SH-SY5Y (cell line): ENCODE results near the gene ITGB4.

Experiments used
- GATA2 ChIP-seq: IDR thresholded peaks from 2 replicates; pipeline ENCODE4 v1.6.1; 2011; ENCODE audit warnings: mild to moderate bottlenecking, low read depth, low read length
- GATA3 ChIP-seq: IDR thresholded peaks from 2 replicates; pipeline ENCODE4 v1.6.1; 2011; ENCODE audit warnings: low read depth, mild to moderate bottlenecking, low read length, moderate library complexity

DNA sequence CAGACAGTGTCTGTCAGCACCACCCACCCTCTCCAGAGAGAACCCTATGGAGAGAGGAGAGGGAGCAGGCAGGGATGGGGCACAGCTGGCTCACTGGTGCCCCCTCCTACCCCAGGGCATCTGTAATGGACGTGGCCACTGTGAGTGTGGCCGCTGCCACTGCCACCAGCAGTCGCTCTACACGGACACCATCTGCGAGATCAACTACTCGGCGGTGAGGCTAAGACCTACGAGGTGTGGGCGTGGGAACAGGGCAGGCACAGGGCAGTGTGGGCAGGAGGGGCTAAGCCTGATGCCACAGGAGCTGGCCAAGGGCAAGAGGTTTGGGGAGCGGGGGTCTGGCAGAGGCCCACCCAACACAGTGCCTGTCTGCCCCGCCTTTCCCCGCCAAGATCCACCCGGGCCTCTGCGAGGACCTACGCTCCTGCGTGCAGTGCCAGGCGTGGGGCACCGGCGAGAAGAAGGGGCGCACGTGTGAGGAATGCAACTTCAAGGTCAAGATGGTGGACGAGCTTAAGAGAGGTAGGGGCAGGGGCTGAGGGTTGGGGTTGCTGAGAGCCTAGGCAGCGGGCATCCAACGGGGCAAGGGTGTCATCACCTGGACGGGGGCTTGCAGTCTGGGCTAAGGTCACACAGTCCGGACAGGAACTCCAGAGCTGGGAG is 15.0 kb downstream of the ITGB4 start:
- TF ChIP-seq GATA2 (no peak), GATA3 (no peak)
